Measurements from ENCODE around the gene PALM. TPM values are rescaled to one million over a fixed set of nuclear protein-coding genes. Genes with fewer than 3 reads are reported as not detected.

PALM gene
- total RNA-seq, 1 experiment from 2014 or later: 22.1 TPM

DNA sequence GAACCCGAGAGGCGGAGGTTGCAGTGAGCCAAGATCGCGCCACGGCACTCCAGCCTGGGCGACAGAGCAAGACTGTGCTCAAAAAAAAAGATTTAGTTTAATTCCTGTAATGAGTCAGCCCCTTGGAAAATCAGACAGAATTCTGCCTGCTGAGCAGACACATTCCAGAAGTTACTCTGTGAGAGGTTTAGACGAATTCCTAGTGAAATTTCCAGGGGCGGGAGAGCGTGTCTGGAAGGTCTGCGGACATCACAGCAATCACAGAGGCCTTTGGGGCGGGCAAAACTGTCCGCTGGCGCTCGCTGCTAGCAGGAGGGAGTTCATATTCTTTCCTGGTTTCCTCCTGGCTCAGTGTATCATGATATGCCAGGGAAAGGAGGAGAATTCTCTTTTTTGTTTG lies 59.7 kb downstream of the PALM start:
- POLR2A ChIA-PET: no interaction called here

DNA sequence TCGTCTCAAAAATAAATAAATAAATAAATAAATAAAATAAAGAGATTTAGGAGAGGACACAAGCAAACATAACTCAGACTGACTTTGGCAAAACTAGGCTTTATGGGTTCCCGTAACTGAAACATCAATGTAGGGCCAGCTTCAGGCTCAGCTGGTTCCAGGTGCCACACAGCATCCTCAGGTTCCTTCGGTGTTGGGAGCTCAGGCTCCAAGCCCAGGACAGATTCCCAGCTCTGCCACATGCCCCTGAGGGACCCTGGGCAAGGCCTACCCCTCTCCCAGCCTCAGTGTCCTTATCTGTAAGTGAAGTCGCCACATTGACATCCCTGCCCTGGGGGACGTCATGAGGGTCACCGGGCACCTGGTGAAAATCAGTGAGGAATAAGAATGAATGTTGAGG lies 60.9 kb downstream of the PALM start:
- H3K4me1 Mint-ChIP-seq: no peaks in the 10 kb centered on the region
- TF ChIP-seq, protein P1, sequence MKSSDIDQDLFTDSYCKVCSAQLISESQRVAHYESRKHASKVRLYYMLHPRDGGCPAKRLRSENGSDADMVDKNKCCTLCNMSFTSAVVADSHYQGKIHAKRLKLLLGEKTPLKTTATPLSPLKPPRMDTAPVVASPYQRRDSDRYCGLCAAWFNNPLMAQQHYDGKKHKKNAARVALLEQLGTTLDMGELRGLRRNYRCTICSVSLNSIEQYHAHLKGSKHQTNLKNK (CRISPR knock-in tag; IDR thresholded peaks at IDR 0.05): no peak
- TF ChIP-seq CREM (CRISPR knock-in tag; IDR thresholded peaks at IDR 0.05) (no peak), ZNF423 (CRISPR knock-in tag; IDR thresholded peaks at IDR 0.05) (no peak), CBFB (CRISPR knock-in tag; IDR thresholded peaks at IDR 0.05; ENCODE audit: low read depth) (no peak), NR3C1 (CRISPR knock-in tag; conservative IDR thresholded peaks at IDR 0.05; ENCODE audit: low read depth) (no peak), ETV6 (CRISPR knock-in tag; IDR thresholded peaks at IDR 0.05) (no peak)
- TF ChIP-seq, protein P2, sequence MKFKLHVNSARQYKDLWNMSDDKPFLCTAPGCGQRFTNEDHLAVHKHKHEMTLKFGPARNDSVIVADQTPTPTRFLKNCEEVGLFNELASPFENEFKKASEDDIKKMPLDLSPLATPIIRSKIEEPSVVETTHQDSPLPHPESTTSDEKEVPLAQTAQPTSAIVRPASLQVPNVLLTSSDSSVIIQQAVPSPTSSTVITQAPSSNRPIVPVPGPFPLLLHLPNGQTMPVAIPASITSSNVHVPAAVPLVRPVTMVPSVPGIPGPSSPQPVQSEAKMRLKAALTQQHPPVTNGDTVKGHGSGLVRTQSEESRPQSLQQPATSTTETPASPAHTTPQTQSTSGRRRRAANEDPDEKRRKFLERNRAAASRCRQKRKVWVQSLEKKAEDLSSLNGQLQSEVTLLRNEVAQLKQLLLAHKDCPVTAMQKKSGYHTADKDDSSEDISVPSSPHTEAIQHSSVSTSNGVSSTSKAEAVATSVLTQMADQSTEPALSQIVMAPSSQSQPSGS (CRISPR knock-in tag; IDR thresholded peaks at IDR 0.05; ENCODE audit: borderline replicate concordance, low read depth): no peak
- TF ChIP-seq, protein P3, sequence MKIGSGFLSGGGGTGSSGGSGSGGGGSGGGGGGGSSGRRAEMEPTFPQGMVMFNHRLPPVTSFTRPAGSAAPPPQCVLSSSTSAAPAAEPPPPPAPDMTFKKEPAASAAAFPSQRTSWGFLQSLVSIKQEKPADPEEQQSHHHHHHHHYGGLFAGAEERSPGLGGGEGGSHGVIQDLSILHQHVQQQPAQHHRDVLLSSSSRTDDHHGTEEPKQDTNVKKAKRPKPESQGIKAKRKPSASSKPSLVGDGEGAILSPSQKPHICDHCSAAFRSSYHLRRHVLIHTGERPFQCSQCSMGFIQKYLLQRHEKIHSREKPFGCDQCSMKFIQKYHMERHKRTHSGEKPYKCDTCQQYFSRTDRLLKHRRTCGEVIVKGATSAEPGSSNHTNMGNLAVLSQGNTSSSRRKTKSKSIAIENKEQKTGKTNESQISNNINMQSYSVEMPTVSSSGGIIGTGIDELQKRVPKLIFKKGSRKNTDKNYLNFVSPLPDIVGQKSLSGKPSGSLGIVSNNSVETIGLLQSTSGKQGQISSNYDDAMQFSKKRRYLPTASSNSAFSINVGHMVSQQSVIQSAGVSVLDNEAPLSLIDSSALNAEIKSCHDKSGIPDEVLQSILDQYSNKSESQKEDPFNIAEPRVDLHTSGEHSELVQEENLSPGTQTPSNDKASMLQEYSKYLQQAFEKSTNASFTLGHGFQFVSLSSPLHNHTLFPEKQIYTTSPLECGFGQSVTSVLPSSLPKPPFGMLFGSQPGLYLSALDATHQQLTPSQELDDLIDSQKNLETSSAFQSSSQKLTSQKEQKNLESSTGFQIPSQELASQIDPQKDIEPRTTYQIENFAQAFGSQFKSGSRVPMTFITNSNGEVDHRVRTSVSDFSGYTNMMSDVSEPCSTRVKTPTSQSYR (CRISPR knock-in tag; IDR thresholded peaks at IDR 0.05): no peak
- TF ChIP-seq, protein P4, sequence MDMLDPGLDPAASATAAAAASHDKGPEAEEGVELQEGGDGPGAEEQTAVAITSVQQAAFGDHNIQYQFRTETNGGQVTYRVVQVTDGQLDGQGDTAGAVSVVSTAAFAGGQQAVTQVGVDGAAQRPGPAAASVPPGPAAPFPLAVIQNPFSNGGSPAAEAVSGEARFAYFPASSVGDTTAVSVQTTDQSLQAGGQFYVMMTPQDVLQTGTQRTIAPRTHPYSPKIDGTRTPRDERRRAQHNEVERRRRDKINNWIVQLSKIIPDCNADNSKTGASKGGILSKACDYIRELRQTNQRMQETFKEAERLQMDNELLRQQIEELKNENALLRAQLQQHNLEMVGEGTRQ (CRISPR knock-in tag; IDR thresholded peaks at IDR 0.05): no peak
- TF ChIP-seq, protein P5, sequence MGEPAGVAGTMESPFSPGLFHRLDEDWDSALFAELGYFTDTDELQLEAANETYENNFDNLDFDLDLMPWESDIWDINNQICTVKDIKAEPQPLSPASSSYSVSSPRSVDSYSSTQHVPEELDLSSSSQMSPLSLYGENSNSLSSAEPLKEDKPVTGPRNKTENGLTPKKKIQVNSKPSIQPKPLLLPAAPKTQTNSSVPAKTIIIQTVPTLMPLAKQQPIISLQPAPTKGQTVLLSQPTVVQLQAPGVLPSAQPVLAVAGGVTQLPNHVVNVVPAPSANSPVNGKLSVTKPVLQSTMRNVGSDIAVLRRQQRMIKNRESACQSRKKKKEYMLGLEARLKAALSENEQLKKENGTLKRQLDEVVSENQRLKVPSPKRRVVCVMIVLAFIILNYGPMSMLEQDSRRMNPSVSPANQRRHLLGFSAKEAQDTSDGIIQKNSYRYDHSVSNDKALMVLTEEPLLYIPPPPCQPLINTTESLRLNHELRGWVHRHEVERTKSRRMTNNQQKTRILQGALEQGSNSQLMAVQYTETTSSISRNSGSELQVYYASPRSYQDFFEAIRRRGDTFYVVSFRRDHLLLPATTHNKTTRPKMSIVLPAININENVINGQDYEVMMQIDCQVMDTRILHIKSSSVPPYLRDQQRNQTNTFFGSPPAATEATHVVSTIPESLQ (CRISPR knock-in tag; IDR thresholded peaks at IDR 0.05): no peak
- no peak overlapping the region for H3K27ac Mint-ChIP-seq
- ChIA-PET CTCF (interaction anchor here (0.5 to 1.7 kb wide), 15 partner anchors 16 to 210 kb away, joined by 3 to 9 read pairs (median 4); partner anchors contain the start of gene PALM), POLR2A (interaction anchor here (0.7 kb wide), 1 partner anchor 250 kb away, joined by 6 read pairs; no protein-coding TSS in a partner anchor)
- DNase-seq (ENCODE audit: low spot score) (no peak), ATAC-seq (no peak)
- no peak overlapping the region for H3K4me3 Mint-ChIP-seq
- H3K9me3 Mint-ChIP-seq: no peaks in the 10 kb centered on the region
- H3K36me3 Mint-ChIP-seq: no peaks in the 10 kb centered on the region
- H3K27me3 Mint-ChIP-seq (ENCODE audit: low read depth): no peaks in the 10 kb centered on the region; the same call in 1 of the 2 replicates

More for the DNA sequence above, 59.7 kb downstream of the PALM start:
- TF ChIP-seq ZNF671 (CRISPR knock-in tag; IDR thresholded peaks at IDR 0.05) (no peak), GTF2I (CRISPR knock-in tag; conservative IDR thresholded peaks at IDR 0.05) (no peak), OVOL2 (CRISPR knock-in tag; IDR thresholded peaks at IDR 0.05; ENCODE audit: borderline replicate concordance) (no peak)
- TF ChIP-seq, protein P6, sequence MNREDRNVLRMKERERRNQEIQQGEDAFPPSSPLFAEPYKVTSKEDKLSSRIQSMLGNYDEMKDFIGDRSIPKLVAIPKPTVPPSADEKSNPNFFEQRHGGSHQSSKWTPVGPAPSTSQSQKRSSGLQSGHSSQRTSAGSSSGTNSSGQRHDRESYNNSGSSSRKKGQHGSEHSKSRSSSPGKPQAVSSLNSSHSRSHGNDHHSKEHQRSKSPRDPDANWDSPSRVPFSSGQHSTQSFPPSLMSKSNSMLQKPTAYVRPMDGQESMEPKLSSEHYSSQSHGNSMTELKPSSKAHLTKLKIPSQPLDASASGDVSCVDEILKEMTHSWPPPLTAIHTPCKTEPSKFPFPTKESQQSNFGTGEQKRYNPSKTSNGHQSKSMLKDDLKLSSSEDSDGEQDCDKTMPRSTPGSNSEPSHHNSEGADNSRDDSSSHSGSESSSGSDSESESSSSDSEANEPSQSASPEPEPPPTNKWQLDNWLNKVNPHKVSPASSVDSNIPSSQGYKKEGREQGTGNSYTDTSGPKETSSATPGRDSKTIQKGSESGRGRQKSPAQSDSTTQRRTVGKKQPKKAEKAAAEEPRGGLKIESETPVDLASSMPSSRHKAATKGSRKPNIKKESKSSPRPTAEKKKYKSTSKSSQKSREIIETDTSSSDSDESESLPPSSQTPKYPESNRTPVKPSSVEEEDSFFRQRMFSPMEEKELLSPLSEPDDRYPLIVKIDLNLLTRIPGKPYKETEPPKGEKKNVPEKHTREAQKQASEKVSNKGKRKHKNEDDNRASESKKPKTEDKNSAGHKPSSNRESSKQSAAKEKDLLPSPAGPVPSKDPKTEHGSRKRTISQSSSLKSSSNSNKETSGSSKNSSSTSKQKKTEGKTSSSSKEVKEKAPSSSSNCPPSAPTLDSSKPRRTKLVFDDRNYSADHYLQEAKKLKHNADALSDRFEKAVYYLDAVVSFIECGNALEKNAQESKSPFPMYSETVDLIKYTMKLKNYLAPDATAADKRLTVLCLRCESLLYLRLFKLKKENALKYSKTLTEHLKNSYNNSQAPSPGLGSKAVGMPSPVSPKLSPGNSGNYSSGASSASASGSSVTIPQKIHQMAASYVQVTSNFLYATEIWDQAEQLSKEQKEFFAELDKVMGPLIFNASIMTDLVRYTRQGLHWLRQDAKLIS (CRISPR knock-in tag; IDR thresholded peaks at IDR 0.05; ENCODE audit: borderline replicate concordance): no peak
- H3K4me1 Mint-ChIP-seq: no peaks in the 10 kb centered on the region
- no peaks in the 10 kb centered on the region for H3K36me3 Mint-ChIP-seq
- no peaks in the 10 kb centered on the region; the same call in 1 of the 2 replicates for H3K27me3 Mint-ChIP-seq (ENCODE audit: low read depth)
- CTCF ChIA-PET: interaction anchor here (1.5 kb wide), 1 partner anchor 211 kb away, joined by 3 read pairs; no protein-coding TSS in a partner anchor
- H3K4me3 Mint-ChIP-seq: no peak overlapping the region
- DNase-seq (ENCODE audit: low spot score) (no peak), ATAC-seq (no peak)
- no peaks in the 10 kb centered on the region for H3K9me3 Mint-ChIP-seq
- no peak overlapping the region for H3K27ac Mint-ChIP-seq

All from WTC11 (cell line).